ENCODE data around the gene ANAPC7. TPM values are rescaled to one million over a fixed set of nuclear protein-coding genes. Genes with fewer than 3 reads are reported as not detected.

ANAPC7 gene
- total RNA-seq, 1 experiment from 2014 or later: 52.4 TPM

DNA sequence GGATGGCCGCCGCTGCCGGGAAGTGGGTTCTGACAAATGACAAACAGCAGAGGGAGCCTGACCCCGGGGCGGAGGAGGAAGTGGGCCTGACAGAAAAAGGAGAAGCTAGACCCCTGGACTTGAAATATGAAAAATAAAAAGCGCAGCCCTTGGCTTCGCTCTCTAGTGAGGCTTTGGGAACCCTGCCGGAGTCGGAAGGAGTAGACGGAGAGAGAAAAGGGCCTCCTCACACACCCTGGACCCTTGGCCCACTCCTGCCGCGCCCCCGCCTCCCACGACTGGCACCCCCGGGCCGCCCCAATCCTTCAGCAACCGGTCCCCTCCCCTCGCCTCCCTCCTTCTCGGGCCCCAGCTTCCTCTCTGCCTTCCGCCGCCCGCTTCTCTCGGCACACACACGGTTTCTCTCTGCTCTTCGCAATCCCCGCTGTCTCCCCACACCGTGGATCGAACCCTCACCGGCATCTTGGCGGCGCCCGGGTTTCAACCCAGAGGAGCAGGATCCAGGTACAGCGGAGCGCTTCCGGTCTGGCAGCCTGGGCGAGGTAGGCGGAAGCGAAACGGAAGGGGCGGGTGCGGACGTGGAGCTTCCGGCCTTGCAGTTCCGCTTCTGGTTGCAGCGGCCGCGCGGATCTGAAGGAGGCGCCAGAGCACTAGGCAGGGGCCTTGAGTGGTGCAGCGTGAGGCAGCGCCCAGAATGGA, 46.4 kb upstream of the ANAPC7 start, which contains the start of gene ARPC3:
Gene ARPC3 (minus strand): TSS at position 539 of the 699 bp plus-strand sequence. CDS start 77 bp downstream, at position 462.
- intact Hi-C loops (cut with micrococcal nuclease; ENCODE audit: unreplicated experiment): loop anchor here (1.0 to 5.0 kb wide), 5 partner anchors 18 to 376 kb away; partner anchors contain the start of genes FAM216A and GPN3

DNA sequence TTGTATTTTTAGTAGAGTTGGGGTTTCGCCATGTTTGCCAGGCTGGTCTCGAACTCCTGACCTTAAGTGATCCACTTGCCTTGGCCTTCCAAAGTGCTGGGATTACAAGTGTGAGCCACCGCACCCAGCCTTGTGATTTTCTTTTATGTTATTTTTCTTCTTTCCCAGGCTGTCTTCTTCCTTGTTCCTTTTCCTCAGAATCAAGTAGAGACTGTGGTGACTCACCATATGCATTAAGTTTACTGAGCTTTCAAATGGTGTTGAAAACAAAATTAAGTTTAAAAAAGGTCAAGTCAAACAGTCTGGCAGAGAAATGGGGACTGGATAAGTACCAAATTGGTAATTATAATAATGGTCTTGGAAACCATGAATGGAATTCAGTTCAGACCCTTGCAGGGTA, 40.9 kb upstream of the ANAPC7 start:
- CTCF ChIA-PET: no interaction called here
- Histone ChIP-seq H3K4me1 (replicated peaks; ENCODE audit: insufficient read depth) (0 out of 2 replicates have a peak, but pooled peaks cover 4% of the 10 kb centered on the region), H3F3A (ENCODE audit: insufficient read depth, low read depth) (peaks cover 16% of the 10 kb centered on the region; the same call in 1 of the 2 replicates), H3K9me3 (ENCODE audit: insufficient read depth, low read depth) (no peaks in the 10 kb centered on the region), H2AFZ (no peak overlapping the region), H3K27ac (no peak overlapping the region), H3K36me3 (ENCODE audit: low read depth) (peaks cover 37% of the 10 kb centered on the region), H3K27me3 (ENCODE audit: insufficient read depth, low read depth) (no peaks in the 10 kb centered on the region), H4K20me1 (ENCODE audit: insufficient read depth) (0 out of 2 replicates have a peak, but pooled peaks cover 5% of the 10 kb centered on the region), H3K4me2 (no peak overlapping the region), H3K79me2 (ENCODE audit: low read depth) (peaks cover 37% of the 10 kb centered on the region), H3K4me3 (no peak overlapping the region), H3K9me2 (ENCODE audit: insufficient read depth) (no peaks in the 10 kb centered on the region)
- no TSS peak for BruUV-seq (replicated peaks)
- no peak for DNase-seq
- no peak for TF ChIP-seq EZH2 (IDR thresholded peaks at IDR 0.05; ENCODE audit: low read depth)
- TF ChIP-seq, protein P1, sequence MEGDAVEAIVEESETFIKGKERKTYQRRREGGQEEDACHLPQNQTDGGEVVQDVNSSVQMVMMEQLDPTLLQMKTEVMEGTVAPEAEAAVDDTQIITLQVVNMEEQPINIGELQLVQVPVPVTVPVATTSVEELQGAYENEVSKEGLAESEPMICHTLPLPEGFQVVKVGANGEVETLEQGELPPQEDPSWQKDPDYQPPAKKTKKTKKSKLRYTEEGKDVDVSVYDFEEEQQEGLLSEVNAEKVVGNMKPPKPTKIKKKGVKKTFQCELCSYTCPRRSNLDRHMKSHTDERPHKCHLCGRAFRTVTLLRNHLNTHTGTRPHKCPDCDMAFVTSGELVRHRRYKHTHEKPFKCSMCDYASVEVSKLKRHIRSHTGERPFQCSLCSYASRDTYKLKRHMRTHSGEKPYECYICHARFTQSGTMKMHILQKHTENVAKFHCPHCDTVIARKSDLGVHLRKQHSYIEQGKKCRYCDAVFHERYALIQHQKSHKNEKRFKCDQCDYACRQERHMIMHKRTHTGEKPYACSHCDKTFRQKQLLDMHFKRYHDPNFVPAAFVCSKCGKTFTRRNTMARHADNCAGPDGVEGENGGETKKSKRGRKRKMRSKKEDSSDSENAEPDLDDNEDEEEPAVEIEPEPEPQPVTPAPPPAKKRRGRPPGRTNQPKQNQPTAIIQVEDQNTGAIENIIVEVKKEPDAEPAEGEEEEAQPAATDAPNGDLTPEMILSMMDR (conservative IDR thresholded peaks at IDR 0.05): no peak
- intact Hi-C loops (cut with micrococcal nuclease; ENCODE audit: unreplicated experiment): no loop called here
- POLR2A ChIA-PET (ENCODE audit: unreplicated experiment): no interaction called here

More for the DNA sequence above, 46.4 kb upstream of the ANAPC7 start, which contains the start of gene ARPC3:
- Histone ChIP-seq H2AFZ (peak within 1 kb of the TSS; percentile 87), H3K4me2 (peak within 1 kb of the TSS; percentile 76), H3K9me3 (ENCODE audit: insufficient read depth, low read depth) (no peaks in the 10 kb centered on the region), H3K27ac (peak within 1 kb of the TSS; percentile 61), H3K79me2 (ENCODE audit: low read depth) (peaks cover 41% of the 10 kb centered on the region), H3K4me3 (peak within 1 kb of the TSS; percentile 94), H3K4me1 (replicated peaks; ENCODE audit: insufficient read depth) (0 out of 2 replicates have a peak, but pooled peaks cover 4% of the 10 kb centered on the region), H3K36me3 (ENCODE audit: low read depth) (peaks cover 13% of the 10 kb centered on the region), H4K20me1 (ENCODE audit: insufficient read depth) (no peaks in the 10 kb centered on the region), H3F3A (ENCODE audit: insufficient read depth, low read depth) (peaks cover 20% of the 10 kb centered on the region), H3K9me2 (ENCODE audit: insufficient read depth) (no peaks in the 10 kb centered on the region), H3K27me3 (ENCODE audit: insufficient read depth, low read depth) (no peaks in the 10 kb centered on the region)
- DNase-seq: peak; percentile 90 to 93
- CTCF ChIA-PET: interaction anchor here (0.6 to 1.1 kb wide), 8 partner anchors 18 to 377 kb away, joined by 3 to 18 read pairs (median 4); partner anchors contain the start of genes GPN3 and TCTN1
- POLR2A ChIA-PET (ENCODE audit: unreplicated experiment): interaction anchor here (0.7 to 1.3 kb wide), 2 partner anchors 18 to 326 kb away, joined by 5 to 8 read pairs; partner anchors contain the start of genes FAM216A, GPN3 and IFT81
- TF ChIP-seq EZH2 (IDR thresholded peaks at IDR 0.05; ENCODE audit: low read depth): no peak
- TF ChIP-seq, protein P1 (conservative IDR thresholded peaks at IDR 0.05): peak; percentile 77
- BruUV-seq (replicated peaks): no TSS peak

DNA sequence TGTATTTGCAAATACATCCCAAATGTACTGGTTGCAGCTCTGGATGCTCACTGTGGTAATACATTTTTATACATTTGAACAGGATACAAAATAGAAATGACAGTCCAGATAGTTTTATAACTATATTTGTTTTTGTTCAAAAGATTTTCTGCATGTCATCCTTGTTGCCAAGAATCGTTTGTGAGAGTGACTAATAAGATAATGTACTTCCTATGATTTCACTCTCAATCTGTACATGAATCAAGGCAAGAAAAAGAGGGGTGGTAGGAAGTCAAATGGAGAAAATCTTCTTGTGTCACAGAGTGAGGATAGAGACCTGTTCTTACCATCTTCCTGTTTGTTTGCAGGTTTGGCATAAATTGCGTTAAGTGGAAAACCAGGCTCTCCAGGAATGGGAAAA, 32.7 kb upstream of the ANAPC7 start:
- no peak for DNase-seq
- Histone ChIP-seq H3K4me2 (no peak overlapping the region), H3K27me3 (ENCODE audit: insufficient read depth, low read depth) (no peaks in the 10 kb centered on the region), H3K9me2 (ENCODE audit: insufficient read depth) (no peaks in the 10 kb centered on the region), H3K27ac (peak overlapping the region; percentile 9; the same call in 1 of the 2 replicates), H3K4me1 (replicated peaks; ENCODE audit: insufficient read depth) (no peaks in the 10 kb centered on the region; the same call in 1 of the 2 replicates), H3K36me3 (ENCODE audit: low read depth) (peaks cover 15% of the 10 kb centered on the region), H3K79me2 (ENCODE audit: low read depth) (no peaks in the 10 kb centered on the region), H3K9me3 (ENCODE audit: insufficient read depth, low read depth) (no peaks in the 10 kb centered on the region), H3K4me3 (no peak overlapping the region), H2AFZ (no peak overlapping the region), H3F3A (ENCODE audit: insufficient read depth, low read depth) (peaks cover 22% of the 10 kb centered on the region), H4K20me1 (ENCODE audit: insufficient read depth) (0 out of 2 replicates have a peak, but pooled peaks cover 5% of the 10 kb centered on the region)
- ChIA-PET CTCF (no interaction called here), POLR2A (ENCODE audit: unreplicated experiment) (no interaction called here)
- intact Hi-C loops (cut with micrococcal nuclease; ENCODE audit: unreplicated experiment): no loop called here
- TF ChIP-seq, protein P1 (conservative IDR thresholded peaks at IDR 0.05): no peak
- no peak for TF ChIP-seq EZH2 (IDR thresholded peaks at IDR 0.05; ENCODE audit: low read depth)
- no TSS peak for BruUV-seq (replicated peaks)
